Measurements from ENCODE around the gene RALB.
"Not testable (repeated sequence)": the region's sequence is repeated elsewhere in the genome, so short reads cannot be mapped to it uniquely, and the experiment has no call there.

RALB gene

GRCh38 chr2:120243875-120244553 lies 8.6 kb upstream of the RALB start:
- DNase-seq = no peak

DNA sequence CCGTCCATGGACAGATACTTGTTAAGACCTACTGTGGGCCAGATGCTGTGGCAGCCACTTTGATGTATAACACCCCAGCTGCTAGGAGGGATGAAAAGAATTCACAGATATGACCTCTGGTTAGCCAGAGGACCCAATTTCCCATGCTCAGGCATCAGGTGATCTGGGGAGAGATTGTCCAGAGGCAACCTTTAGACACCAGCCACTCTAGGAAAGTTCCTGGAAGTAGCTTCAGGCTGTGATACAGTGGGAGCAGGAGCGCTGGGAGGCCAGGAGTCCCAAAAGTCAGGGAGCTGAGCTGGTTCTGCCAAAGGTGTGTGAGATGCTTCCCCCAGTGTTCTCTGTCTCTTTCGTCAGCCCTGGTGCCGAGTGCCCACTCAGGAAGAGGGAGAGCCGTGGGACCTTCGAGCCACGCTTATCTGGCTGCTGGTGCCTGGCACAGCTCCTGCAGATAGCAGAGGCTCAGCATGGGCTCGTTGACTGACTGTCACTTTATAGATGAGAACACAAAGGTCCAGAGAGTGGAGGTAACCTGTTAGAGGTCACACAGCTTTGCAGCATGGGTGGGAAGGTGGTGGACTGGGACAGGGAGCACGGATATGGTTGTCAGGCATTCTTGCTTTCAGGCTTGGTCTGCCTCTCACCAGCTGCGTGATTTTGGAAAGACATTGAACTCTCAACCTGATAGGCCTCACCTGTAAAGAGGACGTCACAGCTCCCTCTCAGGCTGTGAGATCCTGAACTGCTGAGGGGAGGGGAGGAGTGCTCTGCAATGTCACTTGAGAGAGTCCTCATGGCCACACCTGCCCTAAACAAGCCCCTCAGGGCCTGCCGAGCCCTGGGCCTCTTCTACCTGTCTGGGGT lies 7.8 kb upstream of the RALB start:
- DNase-seq = no peak

DNA sequence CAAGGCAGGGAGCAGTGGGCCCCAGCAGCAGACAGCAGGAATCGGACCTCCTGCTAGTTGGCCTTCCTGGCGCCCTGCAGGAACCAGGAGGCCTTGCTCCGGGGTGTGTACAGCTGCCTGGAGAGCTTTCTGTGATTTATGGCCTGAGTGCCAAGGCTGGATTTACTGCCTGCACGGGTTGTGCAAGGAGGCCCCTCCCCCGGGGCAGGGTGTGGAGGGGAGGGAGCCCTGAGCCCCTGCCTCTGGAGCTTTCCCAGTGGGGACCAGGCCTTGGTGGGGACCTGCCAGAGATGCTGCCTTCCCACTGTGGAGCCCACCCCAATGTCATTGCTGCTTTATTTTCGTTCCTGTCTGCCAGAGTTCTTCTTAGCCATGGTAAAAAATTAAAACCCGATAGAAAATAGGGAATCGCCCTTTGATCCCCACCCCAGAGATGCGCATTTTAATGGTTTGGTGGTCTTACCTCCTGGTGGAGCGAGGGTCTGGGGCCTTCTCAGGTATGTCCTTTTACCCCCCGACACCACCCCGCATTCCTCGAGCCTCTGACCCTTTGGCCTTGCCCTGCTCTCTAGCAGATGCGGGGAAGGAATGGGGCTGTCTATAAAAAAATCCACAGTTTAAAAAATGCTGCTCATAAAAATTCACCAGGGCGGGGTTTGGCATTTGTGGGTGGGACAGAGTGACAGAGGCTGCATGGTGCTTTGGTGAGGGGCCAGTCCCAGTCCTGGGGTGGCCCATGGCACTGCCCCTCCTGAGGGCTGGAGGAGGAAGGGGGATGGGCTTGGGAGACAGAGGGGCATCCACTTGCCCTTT lies 6.9 kb upstream of the RALB start:
- DNase-seq = no peak

DNA sequence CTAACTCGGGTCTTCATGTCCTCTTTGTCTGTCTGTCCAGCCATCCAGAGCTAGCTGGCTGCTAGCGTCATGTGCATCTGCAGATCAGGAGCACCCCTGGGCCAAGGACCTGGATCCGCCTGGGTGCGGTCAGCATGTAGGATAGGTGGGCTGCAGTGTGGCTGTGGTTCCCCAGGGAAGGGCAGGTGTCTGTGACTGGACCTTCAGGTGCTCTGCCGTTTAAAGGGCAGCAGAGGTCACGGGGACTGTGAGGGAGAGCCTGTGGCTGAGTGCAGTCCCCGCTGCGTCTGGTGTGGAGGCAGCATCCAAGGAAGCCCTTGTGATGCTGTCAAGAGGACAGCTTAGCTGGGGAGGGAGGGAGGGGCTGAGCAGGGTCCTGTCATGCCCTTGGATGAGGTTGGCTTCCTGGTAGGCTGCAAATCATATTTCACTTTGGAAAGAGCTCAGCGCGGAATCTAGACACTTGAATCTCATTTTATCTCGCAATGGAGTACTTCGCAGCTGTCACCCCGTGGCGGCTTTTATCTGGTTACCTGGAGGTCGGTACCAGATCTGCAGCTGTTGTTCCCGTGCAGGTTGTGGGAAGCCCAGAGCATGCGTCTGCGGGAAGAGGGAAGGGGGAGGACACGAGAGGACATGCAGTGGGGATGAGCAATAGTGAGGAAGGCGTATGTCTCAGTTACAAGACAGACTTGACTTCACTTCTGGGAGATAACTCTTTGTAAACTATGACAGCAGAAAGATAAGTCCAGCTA lies 5.9 kb upstream of the RALB start:
- DNase-seq = no peak

- no peak for DNase-seq
These were observed 4.8 kb upstream of the RALB start for GRCh38 chr2:120247851-120248250.

- no peak for DNase-seq
These were observed 2.0 kb upstream of the RALB start for GRCh38 chr2:120250640-120251039.

GRCh38 chr2:120251078-120251477 lies 1.6 kb upstream of the RALB start:
- no peak for DNase-seq

DNA sequence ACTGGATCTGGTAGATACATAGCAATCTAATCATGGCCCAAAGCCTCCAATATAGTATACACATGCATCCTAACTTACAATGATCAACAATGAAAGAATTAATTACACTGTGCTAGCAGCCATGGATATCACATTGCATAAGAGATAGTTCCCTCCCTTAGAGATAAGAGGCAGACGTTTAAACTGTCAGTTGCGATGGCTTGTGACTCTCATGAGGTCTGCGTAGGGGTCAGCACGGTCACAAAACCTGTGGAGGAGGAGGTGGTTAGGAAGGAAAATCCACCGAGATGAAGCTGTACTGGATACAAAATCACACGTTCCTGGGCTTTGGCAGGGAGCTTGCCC lies 800 bp upstream of the RALB start:
- no peak for DNase-seq

DNA sequence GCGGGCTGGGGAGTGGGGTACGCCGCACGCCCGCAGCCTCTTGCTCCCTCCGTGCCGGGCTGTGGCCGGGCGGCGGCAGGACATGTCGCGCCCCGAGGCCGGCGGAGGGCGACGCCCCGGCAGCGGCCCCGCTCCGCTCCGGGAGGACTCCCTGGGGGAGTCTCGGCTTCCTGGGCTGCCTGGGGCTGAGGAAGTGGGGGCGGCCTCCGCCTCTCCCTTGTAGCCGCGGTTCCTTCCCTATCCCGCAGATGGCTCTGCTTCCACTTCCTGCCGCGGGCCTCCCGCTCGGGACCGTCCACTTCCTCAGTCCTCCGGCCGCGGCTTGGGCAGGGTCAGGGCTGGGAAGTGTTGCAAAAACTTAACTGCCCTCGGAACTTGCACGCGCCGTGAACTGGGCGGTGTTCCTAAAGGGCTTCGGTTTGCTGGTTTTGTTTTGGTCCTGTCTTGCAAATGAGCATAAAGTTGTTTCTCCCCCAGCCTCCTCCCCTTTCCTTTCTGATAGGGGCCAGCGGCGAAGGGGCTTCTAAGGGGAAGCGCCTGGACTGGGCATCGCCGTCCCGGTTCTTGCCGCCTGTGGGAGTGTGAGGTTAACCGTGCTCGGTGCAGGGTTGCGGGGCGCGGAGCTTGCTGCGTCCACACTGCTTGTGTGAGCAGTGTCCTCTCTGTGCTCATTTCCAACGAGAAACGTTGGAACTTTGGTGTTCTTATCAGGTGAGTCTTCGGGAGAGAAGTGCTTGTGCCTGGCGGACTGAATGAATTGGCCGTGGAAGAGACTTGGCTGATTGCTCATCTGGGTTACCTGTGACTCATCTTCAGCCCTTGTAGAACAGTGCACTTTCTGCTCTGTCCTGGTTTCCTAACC lies 600 bp downstream of the RALB start:
- peak; percentile 47 to 52 for DNase-seq

GRCh38 chr2:120254178-120254577 lies 1.5 kb downstream of the RALB start:
- DNase-seq = no peak

DNA sequence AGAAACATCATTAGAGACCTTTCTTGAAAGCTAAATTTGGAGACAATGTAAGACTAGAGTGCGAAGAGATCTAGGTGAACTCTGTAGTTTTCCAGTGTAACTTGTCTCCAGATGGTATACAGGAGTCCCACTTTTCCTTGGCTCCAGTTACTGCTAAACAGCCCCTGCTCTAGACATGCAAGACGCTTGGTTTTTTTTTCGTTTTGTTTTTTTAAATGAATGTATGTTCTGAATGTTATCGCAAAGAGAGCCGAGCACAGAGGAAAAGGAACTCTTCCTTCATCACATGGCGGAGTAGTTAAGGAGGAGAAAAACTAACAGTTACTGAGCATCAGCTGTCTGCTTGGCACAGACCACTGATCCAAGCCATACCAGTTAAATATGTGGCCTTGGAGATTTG lies 2.4 kb downstream of the RALB start:
- DNase-seq = no peak

DNA sequence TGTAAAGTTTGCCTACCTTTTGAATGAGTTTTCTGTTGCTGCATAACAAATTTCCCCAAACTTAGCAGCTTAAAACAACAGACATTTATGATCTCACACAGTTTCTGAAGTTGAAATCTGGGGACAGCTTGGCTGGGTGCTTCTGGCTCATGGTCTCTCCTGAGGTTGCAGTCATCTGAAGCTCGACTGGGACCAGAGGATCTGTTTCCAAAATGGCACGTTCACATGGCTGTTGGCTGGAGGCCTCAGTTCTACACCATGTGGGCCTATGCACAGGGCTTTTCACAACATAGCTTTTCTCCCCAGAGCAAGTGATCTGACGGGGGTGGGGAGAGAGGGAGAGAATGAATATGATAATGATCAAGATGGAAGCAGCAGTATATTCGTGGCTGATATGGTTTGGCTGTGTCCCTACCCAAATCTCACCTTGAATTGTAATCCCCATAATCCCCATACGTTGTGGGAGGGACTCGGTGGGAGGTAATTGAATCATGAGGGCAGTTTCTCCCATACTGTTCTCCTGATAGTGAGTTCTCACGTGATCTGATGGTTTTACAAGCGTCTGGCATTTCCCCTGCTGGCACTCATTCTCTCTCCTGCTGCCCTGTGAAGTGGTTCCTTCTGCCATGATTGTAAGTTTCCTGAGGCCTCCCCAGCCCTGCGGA lies 3.5 kb downstream of the RALB start:
- peak; percentile 21 to 27 for DNase-seq

DNA sequence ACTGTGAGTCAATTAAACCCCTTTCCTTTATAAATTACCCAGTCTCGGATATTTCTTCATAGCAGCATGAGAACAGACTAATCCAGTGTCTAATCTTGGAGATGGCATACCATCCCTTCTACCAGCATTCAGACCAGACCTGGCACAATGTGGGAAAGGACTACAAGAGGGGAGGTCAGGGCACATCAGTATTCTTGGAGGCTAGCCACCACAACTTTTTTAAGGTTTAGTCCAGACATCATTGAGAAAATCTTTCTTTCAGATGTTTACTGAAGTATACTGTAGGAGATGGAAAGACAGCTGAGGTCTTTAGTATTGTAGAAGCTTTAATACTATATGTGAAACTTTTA lies 4.0 kb downstream of the RALB start:
- no peak for DNase-seq

- peak; percentile 33 to 63 for DNase-seq
These were observed 4.9 kb downstream of the RALB start for GRCh38 chr2:120257522-120257921.

DNA sequence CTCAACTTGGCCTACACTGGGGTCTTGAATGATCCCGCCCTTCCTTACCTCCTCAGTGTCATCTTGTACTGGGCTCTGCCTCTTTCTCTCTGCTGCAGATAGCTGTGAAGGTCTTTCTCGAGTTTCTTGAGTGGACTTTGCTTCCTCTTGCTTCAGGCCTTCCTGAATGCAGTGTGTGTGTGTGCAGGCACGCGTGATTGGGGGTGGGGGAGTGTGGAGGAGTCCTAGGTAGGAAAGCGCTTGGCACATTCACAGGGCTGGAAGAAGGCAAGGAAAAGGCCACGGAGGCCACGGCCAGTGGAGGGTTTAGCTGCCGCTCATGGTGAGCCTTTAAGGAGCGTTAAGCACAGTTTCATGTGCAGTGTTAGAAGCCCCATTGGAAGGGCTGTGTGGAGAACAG lies 5.5 kb downstream of the RALB start:
- DNase-seq = no peak

DNA sequence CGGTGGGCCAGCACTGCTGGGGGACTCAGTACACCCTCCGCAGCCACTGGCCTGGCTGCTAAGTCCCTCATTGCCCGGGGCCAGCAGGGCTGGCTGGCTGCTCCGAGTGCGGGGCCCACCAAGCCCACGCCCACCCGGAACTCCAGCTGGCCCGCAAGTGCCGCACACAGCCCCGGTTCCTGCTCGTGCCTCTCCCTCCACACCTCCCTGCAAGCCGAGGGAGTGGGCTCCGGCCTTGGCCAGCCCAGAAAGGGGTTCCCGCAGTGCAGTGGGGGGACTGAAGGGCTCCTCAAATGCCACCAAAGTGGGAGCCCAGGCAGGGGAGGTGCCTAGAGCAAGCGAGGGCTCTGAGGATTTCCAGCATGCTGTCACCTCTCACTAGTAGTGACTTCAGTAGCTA lies 7.3 kb downstream of the RALB start:
- not testable (repeated sequence) for DNase-seq

GRCh38 chr2:120260736-120261135 lies 8.1 kb downstream of the RALB start:
- no peak for DNase-seq

GRCh38 chr2:120261387-120262006 lies 8.8 kb downstream of the RALB start:
- DNase-seq = no peak

GRCh38 chr2:120262150-120262549 lies 9.5 kb downstream of the RALB start:
- DNase-seq = no peak

DNA sequence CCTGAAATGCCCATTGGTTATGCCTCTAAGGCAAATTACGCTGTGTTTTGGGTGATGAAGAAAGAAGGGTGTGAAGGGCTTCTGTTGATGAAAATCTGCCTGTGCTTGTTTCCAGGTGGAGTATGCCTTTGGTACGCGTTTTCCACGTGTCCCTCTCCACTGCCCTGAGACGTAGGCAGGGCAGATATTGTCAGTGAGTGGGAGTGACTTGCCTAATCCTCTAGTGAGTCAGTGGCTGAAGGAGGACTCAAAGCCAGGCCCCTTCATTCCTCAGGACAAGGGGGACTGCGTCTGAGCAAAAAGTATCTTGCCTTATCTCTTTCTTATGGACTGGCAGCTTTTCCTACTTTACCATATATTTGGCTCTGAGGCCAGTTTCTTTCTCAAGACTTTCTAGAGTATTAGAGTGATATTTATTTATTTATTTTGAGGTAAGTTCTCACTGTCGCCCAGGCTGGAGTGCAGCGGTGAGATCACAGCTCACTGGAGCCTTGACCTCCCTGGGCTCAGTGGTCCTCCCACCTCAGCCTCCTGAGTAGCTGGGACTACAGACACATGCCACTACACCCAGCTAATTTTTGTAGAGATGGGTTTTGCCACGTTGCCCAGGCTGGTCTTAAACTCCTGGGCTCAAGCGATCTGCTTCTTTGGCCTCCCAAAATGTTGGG lies 10.2 kb downstream of the RALB start:
- DNase-seq = no peak
